ENCODE data around the gene ADGRA3. TPM values are rescaled to one million over a fixed set of nuclear protein-coding genes. Genes with fewer than 3 reads are reported as not detected.

ADGRA3 gene
- total RNA-seq, 1 experiment from 2014 or later: 35.0 TPM

GRCh38 chr4:22498866-22499265 is 17.0 kb downstream of the ADGRA3 start:
- Histone ChIP-seq H3K27me3 (replicated peaks; ENCODE audit: control insufficient read depth, insufficient read depth, low read length) (no peaks in the 10 kb centered on the region), H3K9me3 (no peaks in the 10 kb centered on the region), H3K36me3 (ENCODE audit: control insufficient read depth, insufficient read depth, low read length) (no peaks in the 10 kb centered on the region), H3K4me1 (peaks cover 25% of the 10 kb centered on the region), H3K4me3 (ENCODE audit: low read depth, low read length) (no peak overlapping the region)
- Mint-ChIP-seq H3K27me3 (ENCODE audit: insufficient read depth, unreplicated experiment) (no peaks in the 10 kb centered on the region), H3K4me3 (ENCODE audit: unreplicated experiment) (no peak overlapping the region), H3K4me1 (ENCODE audit: low read depth, unreplicated experiment) (no peaks in the 10 kb centered on the region), H3K36me3 (ENCODE audit: insufficient read depth, unreplicated experiment) (no peaks in the 10 kb centered on the region), H3K27ac (ENCODE audit: unreplicated experiment) (no peak overlapping the region), H3K9me3 (ENCODE audit: unreplicated experiment) (no peaks in the 10 kb centered on the region)
- intact Hi-C loops (cut with micrococcal nuclease; ENCODE audit: unreplicated experiment): no loop called here
- ChIA-PET POLR2A (interaction anchor here (0.5 kb wide), 1 partner anchor 17 kb away, joined by 3 read pairs; no protein-coding TSS in a partner anchor), CTCF (no interaction called here)
- no peak for DNase-seq
- BruUV-seq (replicated peaks): no TSS peak
- no peak for TF ChIP-seq CTCF (IDR thresholded peaks at IDR 0.05; ENCODE audit: insufficient read depth in 1 of 2, low read depth in 1 of 2, low read length in 1 of 2, severe bottlenecking in 1 of 2, unreplicated experiment in 1 of 2)

- Mint-ChIP-seq H3K4me3 (ENCODE audit: unreplicated experiment) (no peak overlapping the region), H3K9me3 (ENCODE audit: unreplicated experiment) (no peaks in the 10 kb centered on the region), H3K36me3 (ENCODE audit: insufficient read depth, unreplicated experiment) (no peaks in the 10 kb centered on the region), H3K4me1 (ENCODE audit: low read depth, unreplicated experiment) (peaks cover 6% of the 10 kb centered on the region), H3K27ac (ENCODE audit: unreplicated experiment) (no peak overlapping the region), H3K27me3 (ENCODE audit: insufficient read depth, unreplicated experiment) (no peaks in the 10 kb centered on the region)
- intact Hi-C loops (cut with micrococcal nuclease; ENCODE audit: unreplicated experiment): no loop called here
- TF ChIP-seq CTCF (IDR thresholded peaks at IDR 0.05; ENCODE audit: insufficient read depth in 1 of 2, low read depth in 1 of 2, low read length in 1 of 2, severe bottlenecking in 1 of 2, unreplicated experiment in 1 of 2): no peak
- peaks cover 14% of the 10 kb centered on the region for H3K4me1 ChIP-seq
- no peaks in the 10 kb centered on the region for H3K36me3 ChIP-seq (ENCODE audit: control insufficient read depth, insufficient read depth, low read length)
- ChIA-PET POLR2A (no interaction called here), CTCF (no interaction called here)
- no peaks in the 10 kb centered on the region for H3K27me3 ChIP-seq (replicated peaks; ENCODE audit: control insufficient read depth, insufficient read depth, low read length)
- DNase-seq: no peak
- H3K4me3 ChIP-seq (ENCODE audit: low read depth, low read length): no peak overlapping the region
- H3K9me3 ChIP-seq: no peaks in the 10 kb centered on the region
- BruUV-seq (replicated peaks): no TSS peak
These were observed 19.6 kb downstream of the ADGRA3 start for GRCh38 chr4:22496165-22496813.

GRCh38 chr4:22493523-22493922 is 22.3 kb downstream of the ADGRA3 start:
- Mint-ChIP-seq H3K27me3 (ENCODE audit: insufficient read depth, unreplicated experiment) (no peaks in the 10 kb centered on the region), H3K4me1 (ENCODE audit: low read depth, unreplicated experiment) (peaks cover 11% of the 10 kb centered on the region)

More at GRCh38 chr4:22493523-22493922, 22.3 kb downstream of the ADGRA3 start:
- no peaks in the 10 kb centered on the region for H3K36me3 ChIP-seq (ENCODE audit: control insufficient read depth, insufficient read depth, low read length)
- TF ChIP-seq CTCF (IDR thresholded peaks at IDR 0.05; ENCODE audit: insufficient read depth in 1 of 2, low read depth in 1 of 2, low read length in 1 of 2, severe bottlenecking in 1 of 2, unreplicated experiment in 1 of 2): no peak
- DNase-seq: no peak
- ChIA-PET CTCF (no interaction called here), POLR2A (no interaction called here)
- no TSS peak for BruUV-seq (replicated peaks)
- intact Hi-C loops (cut with micrococcal nuclease; ENCODE audit: unreplicated experiment): no loop called here
- H3K9me3 ChIP-seq: no peaks in the 10 kb centered on the region
- H3K4me3 Mint-ChIP-seq (ENCODE audit: unreplicated experiment): no peak overlapping the region
- H3K36me3 Mint-ChIP-seq (ENCODE audit: insufficient read depth, unreplicated experiment): no peaks in the 10 kb centered on the region
- H3K27ac Mint-ChIP-seq (ENCODE audit: unreplicated experiment): no peak overlapping the region
- no peak overlapping the region for H3K4me3 ChIP-seq (ENCODE audit: low read depth, low read length)
- no peaks in the 10 kb centered on the region for H3K9me3 Mint-ChIP-seq (ENCODE audit: unreplicated experiment)
- no peaks in the 10 kb centered on the region for H3K27me3 ChIP-seq (replicated peaks; ENCODE audit: control insufficient read depth, insufficient read depth, low read length)
- H3K4me1 ChIP-seq: peaks cover 6% of the 10 kb centered on the region

All from Caco-2 (cell line).